ENCODE data around the gene LRRN4CL.

DNA sequence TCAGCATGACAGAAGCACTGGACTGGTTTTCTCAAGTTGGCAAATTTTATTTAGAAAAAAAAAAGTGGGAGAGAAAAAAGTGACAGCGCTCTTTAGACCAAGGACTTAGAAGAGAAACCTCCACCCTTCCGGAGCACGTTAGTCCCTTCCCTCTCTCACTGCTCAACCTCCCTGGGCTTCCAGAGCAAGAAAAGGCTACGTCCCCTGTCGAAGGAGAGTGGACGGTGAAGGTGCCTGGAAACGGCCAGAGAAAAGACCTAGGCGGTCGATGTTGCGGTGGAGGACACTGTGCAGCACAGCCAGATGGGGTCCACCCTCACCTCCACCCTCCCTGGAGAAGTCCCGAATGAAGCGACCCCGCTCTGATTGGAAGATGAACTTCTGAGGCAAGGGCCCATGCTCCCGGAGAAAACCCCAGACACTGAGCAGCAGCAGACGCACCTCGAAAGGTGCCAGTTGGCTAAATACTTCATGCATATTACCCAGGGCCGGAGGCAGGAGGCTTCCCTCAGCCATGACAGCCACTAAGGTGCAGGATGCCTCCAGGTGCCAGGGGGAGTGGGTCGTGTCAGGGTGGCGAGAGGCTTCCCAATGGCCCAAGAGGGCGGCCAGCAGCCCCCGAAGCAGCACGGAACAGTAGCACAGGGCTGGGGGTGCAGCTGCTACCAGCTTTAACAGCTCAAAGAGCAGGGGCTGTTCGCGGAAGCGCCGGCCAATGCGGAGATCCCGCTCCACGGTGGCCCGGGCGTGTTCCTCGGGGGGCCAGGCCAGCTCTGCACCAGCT is 42.3 kb downstream of the LRRN4CL start:
- TF ChIP-seq CTCF (IDR thresholded peaks at IDR 0.05) (no peak), POLR2A (IDR thresholded peaks at IDR 0.05) (no peak), POLR2AphosphoS5 (IDR thresholded peaks at IDR 0.05) (no peak), EP300 (IDR thresholded peaks at IDR 0.05) (no peak)
